Naive thymus-derived CD8-positive, alpha-beta T cell (primary cell): Measurements from ENCODE around the gene NTM. TPM values are rescaled to one million over a fixed set of nuclear protein-coding genes. Genes with fewer than 3 reads are reported as not detected.
"Not testable (repeated sequence)": the region's sequence is repeated elsewhere in the genome, so short reads cannot be mapped to it uniquely, and the experiment has no call there.

Experiments
- ATAC-seq, 2 donors: fragments of 150-1000 bp; cut with Tn5 transposase in 1 of 2; sonication (Bioruptor Pico), chemical (Tn5 transposase) in 1 of 2; 1 replicate in 1 of 2; 2 replicates in 1 of 2; pipeline ENCODE4 v1.10.0; 2021; ENCODE audit warnings: mild to moderate bottlenecking in 2 of 2, moderate library complexity in 2 of 2
- POLR2A ChIA-PET: fragments of 350-600 bp; sonication (Branson Sonifier 250); formaldehyde crosslinking; loops from one replicate; lab custom pipeline; 2021; ENCODE audit warnings: antibody characterized with exemption; lab: Charles Lee
- DNase-seq, 10 donors: peaks; one replicate each; pipeline versions ENCODE4 v3.0.0 to v3.0.0-alpha.2; 2020 to 2022
- H3K27ac Mint-ChIP-seq, 10 donors: one replicate each; pipeline ENCODE4 v1.8.0; 2020 to 2022; ENCODE audit warnings: mild to moderate bottlenecking in 10 of 10, mixed read lengths in 10 of 10, moderate library complexity in 4 of 10, inconsistent platforms in 1 of 10
- H3K27me3 Mint-ChIP-seq, 5 donors: one replicate each; pipeline ENCODE4 v1.8.0; 2021 to 2022; ENCODE audit warnings: mixed read lengths in 5 of 5
- H3K36me3 Mint-ChIP-seq, 3 donors: one replicate each; pipeline ENCODE4 v1.8.0; 2020 to 2022; ENCODE audit warnings: mixed read lengths in 3 of 3, mild to moderate bottlenecking in 2 of 3, inconsistent platforms in 1 of 3
- H3K4me1 Mint-ChIP-seq, 4 donors: one replicate each; pipeline ENCODE4 v1.8.0; 2021 to 2022; ENCODE audit warnings: mixed read lengths in 4 of 4
- H3K4me3 Mint-ChIP-seq, 10 donors: one replicate each; pipeline ENCODE4 v1.8.0; 2020 to 2022; ENCODE audit warnings: mild to moderate bottlenecking in 10 of 10, mixed read lengths in 10 of 10, moderate library complexity in 6 of 10, inconsistent platforms in 1 of 10
- H3K9me3 Mint-ChIP-seq, 9 donors: one replicate each; pipeline ENCODE4 v1.8.0; 2020 to 2022; ENCODE audit warnings: mixed read lengths in 9 of 9, mild to moderate bottlenecking in 3 of 9, inconsistent platforms in 1 of 9, moderate library complexity in 1 of 9
- polyA plus RNA-seq, 3 donors: library from polyadenylated mRNA; unstranded; fragments of 300-500 nt; fragmentation: Illumina TruSeq; gene quantifications; one replicate each; pipeline ENCODE4 v1.2.3, GENCODE V29; 2021
- total RNA-seq, 8 experiments: library from RNA in 2 of 8; stranded (reverse) in 2 of 8; gene quantifications; one replicate each; pipeline ENCODE4 v1.2.3 and lab custom pipeline; 2021 to 2026

Gene NTM
- total and polyA plus RNA-seq, 5 experiments from 2014 or later: not detected

- DNase-seq, H3K4me1 Mint-ChIP-seq, POLR2A ChIA-PET, H3K4me3 Mint-ChIP-seq, H3K27me3 Mint-ChIP-seq, H3K27ac Mint-ChIP-seq, ATAC-seq, H3K36me3 Mint-ChIP-seq: not testable (repeated sequence)
- H3K9me3 Mint-ChIP-seq: peaks cover 0 to 12% (median 5%) of the 10 kb centered on the region in 9 donors
These were observed 700.5 kb downstream of the NTM start for GRCh38 chr11:132070907-132071306.

- no peak for ATAC-seq
- Mint-ChIP-seq H3K9me3 (peaks cover 0 to 5% (median 1%) of the 10 kb centered on the region in 9 donors), H3K4me3 (no peak overlapping the region), H3K27ac (no peak overlapping the region), H3K36me3 (no peaks in the 10 kb centered on the region), H3K4me1 (no peaks in the 10 kb centered on the region), H3K27me3 (peaks cover 0 to 7% (median 0%) of the 10 kb centered on the region in 5 donors)
- POLR2A ChIA-PET: no interaction called here
- no peak for DNase-seq
These were observed 701.8 kb downstream of the NTM start for GRCh38 chr11:132072044-132072857.

GRCh38 chr11:132072858-132073211 lies 702.4 kb downstream of the NTM start:
- H3K36me3 Mint-ChIP-seq: no peaks in the 10 kb centered on the region
- H3K9me3 Mint-ChIP-seq: peaks cover 0 to 5% (median 0%) of the 10 kb centered on the region in 9 donors
- H3K27me3 Mint-ChIP-seq: peaks cover 0 to 7% (median 0%) of the 10 kb centered on the region in 5 donors
- H3K4me1 Mint-ChIP-seq: no peaks in the 10 kb centered on the region
- ATAC-seq (no peak), DNase-seq (no peak)
- no peak overlapping the region for H3K27ac Mint-ChIP-seq
- POLR2A ChIA-PET: no interaction called here
- no peak overlapping the region for H3K4me3 Mint-ChIP-seq

GRCh38 chr11:132073787-132074186 lies 703.4 kb downstream of the NTM start:
- peaks cover 0 to 7% (median 0%) of the 10 kb centered on the region in 5 donors for H3K27me3 Mint-ChIP-seq

GRCh38 chr11:132075447-132075846 lies 705.0 kb downstream of the NTM start:
- POLR2A ChIA-PET: no interaction called here
- Mint-ChIP-seq H3K36me3 (no peaks in the 10 kb centered on the region), H3K9me3 (peaks cover 0 to 5% (median 2%) of the 10 kb centered on the region in 9 donors), H3K4me3 (no peak overlapping the region), H3K4me1 (no peaks in the 10 kb centered on the region), H3K27me3 (peaks cover 0 to 7% (median 0%) of the 10 kb centered on the region in 5 donors), H3K27ac (no peak overlapping the region)
- DNase-seq: no peak
- ATAC-seq: no peak

More at GRCh38 chr11:132073787-132074186, 703.4 kb downstream of the NTM start:
- Mint-ChIP-seq H3K4me1 (no peaks in the 10 kb centered on the region), H3K27ac (no peak overlapping the region), H3K9me3 (peaks cover 0 to 5% (median 2%) of the 10 kb centered on the region in 9 donors), H3K4me3 (no peak overlapping the region), H3K36me3 (no peaks in the 10 kb centered on the region)
- DNase-seq (no peak), ATAC-seq (no peak)
- POLR2A ChIA-PET: no interaction called here

GRCh38 chr11:132077416-132077815 lies 707.0 kb downstream of the NTM start:
- H3K27me3 Mint-ChIP-seq: peaks cover 0 to 4% (median 0%) of the 10 kb centered on the region in 5 donors
- no peak for DNase-seq
- no peaks in the 10 kb centered on the region for H3K36me3 Mint-ChIP-seq
- no peak overlapping the region for H3K4me3 Mint-ChIP-seq
- no peak overlapping the region for H3K27ac Mint-ChIP-seq
- POLR2A ChIA-PET: no interaction called here
- ATAC-seq: no peak
- no peaks in the 10 kb centered on the region for H3K4me1 Mint-ChIP-seq
- H3K9me3 Mint-ChIP-seq: peaks cover 0 to 18% (median 7%) of the 10 kb centered on the region in 9 donors

GRCh38 chr11:132078264-132079076 lies 708.1 kb downstream of the NTM start:
- H3K27ac Mint-ChIP-seq: no peak overlapping the region
- POLR2A ChIA-PET: no interaction called here
- peaks cover 0 to 27% (median 9%) of the 10 kb centered on the region in 9 donors for H3K9me3 Mint-ChIP-seq
- no peaks in the 10 kb centered on the region for H3K27me3 Mint-ChIP-seq
- no peak overlapping the region for H3K4me3 Mint-ChIP-seq
- DNase-seq: no peak
- H3K36me3 Mint-ChIP-seq: no peaks in the 10 kb centered on the region
- H3K4me1 Mint-ChIP-seq: no peaks in the 10 kb centered on the region
- ATAC-seq: no peak

- no peaks in the 10 kb centered on the region for H3K36me3 Mint-ChIP-seq
- H3K9me3 Mint-ChIP-seq: peaks cover 0 to 33% (median 10%) of the 10 kb centered on the region in 9 donors
- POLR2A ChIA-PET: no interaction called here
- DNase-seq: no peak
- no peaks in the 10 kb centered on the region for H3K4me1 Mint-ChIP-seq
- no peak overlapping the region for H3K27ac Mint-ChIP-seq
- no peaks in the 10 kb centered on the region for H3K27me3 Mint-ChIP-seq
- ATAC-seq: no peak
- no peak overlapping the region for H3K4me3 Mint-ChIP-seq
These were observed 709.7 kb downstream of the NTM start for GRCh38 chr11:132080127-132080526.

- no peak overlapping the region for H3K27ac Mint-ChIP-seq
- H3K4me3 Mint-ChIP-seq: no peak overlapping the region
- H3K27me3 Mint-ChIP-seq: no peaks in the 10 kb centered on the region
- H3K9me3 Mint-ChIP-seq: peaks cover 0 to 49% (median 18%) of the 10 kb centered on the region in 9 donors
- ATAC-seq (no peak), DNase-seq (no peak)
- H3K4me1 Mint-ChIP-seq: no peaks in the 10 kb centered on the region
- POLR2A ChIA-PET: no interaction called here
- peaks cover 0 to 4% (median 0%) of the 10 kb centered on the region in 3 donors for H3K36me3 Mint-ChIP-seq
These were observed 712.2 kb downstream of the NTM start for GRCh38 chr11:132082566-132082965.

GRCh38 chr11:132084433-132084832 lies 714.0 kb downstream of the NTM start:
- POLR2A ChIA-PET: no interaction called here
- Mint-ChIP-seq H3K4me1 (no peaks in the 10 kb centered on the region), H3K4me3 (no peak overlapping the region), H3K27me3 (no peaks in the 10 kb centered on the region), H3K9me3 (peaks cover 0 to 49% (median 18%) of the 10 kb centered on the region in 9 donors), H3K36me3 (peaks cover 0 to 4% (median 0%) of the 10 kb centered on the region in 3 donors), H3K27ac (no peak overlapping the region)
- no peak for DNase-seq
- no peak for ATAC-seq

GRCh38 chr11:132087148-132087547 lies 716.7 kb downstream of the NTM start:
- Mint-ChIP-seq H3K9me3 (peaks cover 0 to 40% (median 20%) of the 10 kb centered on the region in 9 donors), H3K4me3 (no peak overlapping the region), H3K27ac (no peak overlapping the region), H3K27me3 (peaks cover 0 to 5% (median 0%) of the 10 kb centered on the region in 5 donors), H3K4me1 (no peaks in the 10 kb centered on the region), H3K36me3 (peaks cover 0 to 4% (median 0%) of the 10 kb centered on the region in 3 donors)
- POLR2A ChIA-PET: no interaction called here
- no peak for ATAC-seq
- no peak for DNase-seq

- H3K27me3 Mint-ChIP-seq: peaks cover 0 to 5% (median 0%) of the 10 kb centered on the region in 5 donors
- H3K27ac Mint-ChIP-seq: no peak overlapping the region
- DNase-seq: no peak
- no peak overlapping the region for H3K4me3 Mint-ChIP-seq
- no peaks in the 10 kb centered on the region for H3K4me1 Mint-ChIP-seq
- H3K9me3 Mint-ChIP-seq: peaks cover 0 to 26% (median 17%) of the 10 kb centered on the region in 9 donors
- no peak for ATAC-seq
- peaks cover 0 to 4% (median 0%) of the 10 kb centered on the region in 3 donors for H3K36me3 Mint-ChIP-seq
- POLR2A ChIA-PET: no interaction called here
These were observed 718.1 kb downstream of the NTM start for GRCh38 chr11:132088551-132088950.
